Fibroblast of skin of back (primary cell): ENCODE data around the gene TNS2.
A peak's percentile ranks its signal among the peaks of the same experiment; 100 is the strongest.

ENCODE experiments used
- DNase-seq: peaks from one replicate; pipeline ENCODE4 v3.0.0-alpha.2; 2013

TNS2 gene

DNA sequence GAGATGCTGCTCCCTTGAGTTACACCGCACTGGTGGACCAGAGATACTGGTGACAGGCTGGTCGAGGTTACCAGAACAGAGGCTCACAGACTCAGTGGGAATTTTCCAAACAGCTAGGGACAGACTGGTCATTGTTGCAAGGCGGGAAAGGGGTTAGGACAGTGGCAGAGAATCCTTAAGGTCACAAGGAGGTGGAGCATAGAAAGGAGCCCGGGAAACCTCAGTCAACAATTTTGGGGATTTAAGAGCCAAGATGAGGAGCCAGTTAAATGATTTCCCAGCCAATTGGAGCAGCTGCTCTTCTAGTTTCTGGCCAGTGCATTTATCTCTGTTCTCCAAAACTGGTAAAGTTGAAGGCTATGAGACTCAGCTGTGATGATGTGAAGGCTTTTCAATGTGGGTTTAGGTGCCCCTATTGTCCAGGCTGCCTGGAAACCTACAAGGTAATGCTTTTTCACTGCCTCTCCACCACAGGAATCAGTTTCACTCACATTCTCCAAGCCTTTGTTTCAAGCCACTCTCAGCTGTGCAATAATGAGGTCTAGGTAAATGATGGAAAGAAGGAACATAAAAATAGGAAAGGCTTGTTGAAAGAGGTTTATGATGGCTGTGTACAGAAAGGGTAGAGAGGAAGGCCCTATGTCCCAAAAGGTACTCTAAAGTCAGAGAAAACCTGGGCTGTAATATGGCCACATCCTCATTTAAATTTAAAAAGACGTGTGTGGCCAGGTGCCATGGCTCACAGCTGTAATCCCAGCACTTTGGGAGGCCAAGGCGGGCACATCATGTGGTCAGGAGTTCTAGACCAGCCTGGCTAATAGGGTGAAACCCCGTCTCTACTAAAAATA is 7.0 kb upstream of the TNS2 start:
- no peak for DNase-seq

DNA sequence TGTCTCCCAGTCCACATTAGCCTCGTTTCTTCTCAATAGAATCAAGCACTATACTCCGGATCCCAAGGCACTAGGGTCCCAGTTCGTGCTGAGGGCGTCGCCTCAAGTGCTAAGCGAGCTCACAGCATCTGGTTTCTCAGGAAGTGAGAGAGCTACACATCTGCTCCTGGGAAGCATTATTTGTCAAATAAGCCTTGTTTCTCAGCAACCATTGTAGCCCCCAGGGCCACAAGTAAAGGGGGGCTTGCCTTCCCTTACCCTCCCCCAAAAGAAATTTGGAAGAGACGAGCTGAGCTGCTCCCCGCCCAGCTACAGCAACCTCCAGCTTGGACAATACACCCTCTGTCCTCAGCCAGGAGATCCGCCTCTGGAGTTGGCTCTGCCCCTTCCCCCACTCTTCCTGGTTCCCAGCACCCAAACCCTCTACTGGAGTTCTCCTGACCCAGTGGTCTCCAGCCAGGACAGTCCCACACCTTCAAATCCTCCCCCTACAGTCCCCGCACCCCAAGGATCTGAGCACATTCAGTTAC is 5.7 kb upstream of the TNS2 start:
- no peak for DNase-seq

DNA sequence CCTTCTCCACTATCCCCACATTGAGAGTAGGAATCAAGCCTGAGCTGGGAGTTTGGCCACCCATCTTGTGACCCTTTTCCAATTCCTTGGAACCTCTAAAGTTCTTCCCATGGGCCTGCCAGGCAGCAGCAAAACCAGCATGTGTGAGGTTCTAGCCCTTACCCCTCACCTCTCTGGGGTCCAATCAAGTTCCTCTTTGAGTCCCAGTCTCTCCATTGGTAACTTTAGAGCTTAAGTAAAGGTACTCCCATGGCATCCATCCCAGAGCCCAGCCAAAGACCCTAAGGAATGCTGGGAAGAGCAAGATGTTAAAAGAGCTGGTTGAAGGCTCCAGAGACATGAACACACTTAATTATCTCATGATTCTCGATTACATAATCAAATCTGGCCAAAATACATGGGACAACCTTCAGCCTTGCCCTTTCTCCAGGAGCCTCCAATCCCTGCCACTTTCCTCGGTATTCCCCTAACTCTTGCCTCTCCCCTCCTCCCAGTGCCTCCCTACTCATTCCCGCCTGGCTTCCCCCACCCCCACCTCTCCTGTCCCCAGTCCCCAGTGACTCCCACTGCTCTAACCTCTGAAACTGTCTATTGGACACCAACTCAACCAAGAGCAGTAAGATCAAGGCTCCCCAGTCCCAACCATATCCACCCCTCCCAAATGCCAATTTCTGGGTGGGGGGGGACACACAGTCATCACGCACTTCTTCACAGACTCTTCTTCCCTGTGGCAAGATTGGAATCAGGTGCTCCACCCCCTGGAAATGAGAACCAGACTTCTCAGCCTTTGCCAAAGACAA is 4.8 kb upstream of the TNS2 start:
- no peak for DNase-seq

DNA sequence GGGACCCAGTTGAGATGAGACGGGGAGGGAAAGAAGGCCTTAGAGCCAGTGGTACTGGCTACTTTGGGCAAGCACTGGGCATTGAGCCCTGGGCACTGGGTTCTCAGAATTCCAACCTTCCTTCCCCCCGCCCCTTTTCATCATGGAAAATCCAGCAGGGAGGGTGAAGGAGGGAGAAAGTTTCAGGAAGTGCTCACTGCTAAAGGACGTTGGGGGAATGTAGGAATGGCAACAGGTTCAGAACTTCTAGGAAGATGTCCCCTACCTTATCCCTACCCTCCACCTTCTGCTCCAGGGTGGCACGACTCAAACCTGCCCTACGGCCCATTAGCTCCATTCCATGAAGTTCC is 4.2 kb upstream of the TNS2 start:
- no peak for DNase-seq

DNA sequence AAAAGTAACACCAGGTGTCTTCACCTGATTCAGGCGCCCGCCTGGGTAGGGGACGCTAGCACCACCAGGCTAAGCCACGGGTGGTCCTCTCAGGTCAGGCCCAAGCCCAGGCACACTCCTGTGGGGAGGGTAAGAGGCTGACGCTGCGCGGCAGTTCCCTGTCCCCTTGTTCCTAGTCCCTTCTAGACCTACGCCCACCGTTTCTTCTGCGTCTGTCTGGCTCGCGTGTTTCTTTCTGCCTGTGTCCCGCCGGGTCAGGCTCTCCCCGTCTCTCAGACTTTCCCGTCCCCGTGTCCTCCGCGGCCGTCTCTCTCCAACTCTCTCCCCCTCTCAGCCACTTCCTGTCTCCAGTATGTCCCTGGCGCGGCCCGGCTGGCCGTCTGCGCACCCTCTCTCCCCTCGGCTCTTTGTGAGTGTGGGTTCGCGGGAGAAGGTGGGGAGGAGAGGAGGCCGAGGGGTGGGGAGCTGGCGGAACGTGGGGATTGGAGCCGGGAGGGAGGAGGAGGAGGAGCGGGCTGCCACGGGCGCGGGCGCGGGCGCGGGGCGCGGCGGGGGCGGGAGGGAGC is 3.1 kb upstream of the TNS2 start:
- DNase-seq: peak; percentile 94

DNA sequence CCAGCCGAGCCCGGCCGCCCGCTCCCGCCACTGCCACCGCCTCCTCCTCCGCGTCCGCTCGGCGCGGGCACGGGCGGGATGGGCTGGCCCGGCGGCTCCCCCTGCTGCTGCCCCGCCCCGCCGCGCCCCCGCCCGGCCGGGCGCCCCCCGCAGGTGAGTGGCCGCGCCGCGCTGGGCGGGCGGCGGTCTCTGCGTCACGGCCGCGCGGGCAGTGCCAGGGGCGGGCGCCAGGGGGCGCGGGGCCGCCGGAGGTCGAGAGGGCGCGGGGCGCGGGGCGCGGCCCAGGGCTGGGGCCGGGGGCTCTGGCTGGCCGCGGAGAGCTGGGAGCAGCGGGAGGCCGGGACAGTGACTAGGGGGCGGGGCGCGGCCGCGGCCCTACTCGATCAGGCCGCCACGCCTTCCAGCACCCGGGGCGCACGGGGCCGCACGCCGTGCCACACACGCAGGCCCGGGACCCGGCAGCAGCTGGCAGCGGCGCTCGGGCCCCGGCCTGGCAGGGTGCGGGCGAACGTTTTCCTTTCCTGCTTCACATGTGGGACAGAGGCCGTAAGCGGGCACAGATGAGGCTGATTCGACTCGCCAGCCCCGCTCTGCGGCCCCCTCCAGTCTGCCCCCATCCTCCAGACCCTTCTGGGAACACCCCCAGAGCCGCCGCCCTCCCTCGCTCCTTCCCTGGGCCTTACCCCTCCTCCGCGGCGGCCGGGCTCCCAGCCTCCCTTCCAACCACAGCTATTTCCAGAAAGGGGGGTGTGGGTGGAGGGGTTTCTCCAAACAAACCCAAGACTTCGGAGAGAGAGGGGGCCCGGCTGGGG is 2.4 kb upstream of the TNS2 start:
- peak; percentile 91 for DNase-seq

DNA sequence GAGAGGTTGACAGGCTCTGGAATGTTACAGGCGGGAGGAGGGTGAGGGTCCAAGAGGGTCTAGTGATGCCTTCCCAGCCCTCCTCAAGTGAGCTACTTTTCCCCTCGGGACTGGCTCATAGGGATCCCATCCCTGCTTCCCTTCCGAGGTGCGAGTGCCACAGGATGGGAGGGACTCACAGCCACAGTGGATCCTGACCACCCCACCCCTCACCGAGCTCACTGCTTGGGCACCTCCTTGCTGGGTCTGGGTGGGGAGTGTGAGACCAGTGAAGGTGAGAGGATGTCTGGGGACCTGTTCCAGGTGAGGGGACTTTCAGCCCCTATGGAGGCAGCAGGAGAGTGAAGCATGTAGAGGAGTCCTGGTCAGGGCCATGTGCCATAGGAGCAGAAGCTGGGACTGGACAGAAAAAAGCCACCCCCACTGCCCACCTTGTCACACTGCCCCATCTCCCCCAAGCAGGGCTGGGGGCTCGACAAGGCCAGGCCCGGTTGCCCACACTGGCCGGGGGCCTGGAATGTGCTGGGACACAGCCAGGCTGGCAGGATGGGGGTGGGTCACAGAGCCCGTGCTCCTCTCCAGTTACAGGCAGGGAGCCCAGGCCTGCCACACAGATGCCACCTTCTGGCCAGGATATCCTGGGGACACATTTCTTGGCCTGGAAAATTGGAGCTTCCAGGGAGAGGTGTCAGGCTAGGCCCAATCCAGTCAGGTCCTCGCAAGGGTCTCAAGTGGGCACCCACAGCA is 1.7 kb upstream of the TNS2 start:
- peak; percentile 63 for DNase-seq

DNA sequence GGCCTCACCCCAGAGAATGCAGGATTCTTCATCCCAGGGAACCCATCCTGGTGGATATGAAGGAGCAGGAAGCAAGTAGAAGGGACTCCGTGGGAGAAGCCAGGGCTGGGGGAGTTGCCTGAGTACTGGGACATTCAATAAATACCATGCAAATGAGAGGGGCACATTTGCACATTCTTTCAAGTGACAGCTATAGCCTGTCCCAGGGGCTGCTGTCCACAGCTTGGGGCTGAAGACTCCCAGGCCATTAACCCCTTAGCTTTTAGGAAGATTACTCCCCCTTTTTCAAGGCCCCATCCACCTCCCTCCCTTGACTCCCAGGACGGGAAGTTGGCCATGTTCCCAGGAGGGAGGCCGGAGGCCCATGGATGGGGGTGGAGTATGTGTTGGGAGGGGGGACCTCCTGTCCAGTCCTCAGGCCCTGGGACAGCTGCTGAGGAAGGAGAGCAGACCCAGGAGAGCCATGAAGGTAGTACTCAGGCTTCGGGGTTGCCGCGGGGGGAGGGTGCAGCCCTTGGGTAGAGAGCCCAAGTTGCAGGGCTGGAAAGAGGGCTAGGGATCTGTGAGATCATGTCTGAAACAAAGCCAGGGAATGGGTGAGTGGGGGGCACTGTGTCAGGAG is 974 bp upstream of the TNS2 start:
- DNase-seq: peak; percentile 83

DNA sequence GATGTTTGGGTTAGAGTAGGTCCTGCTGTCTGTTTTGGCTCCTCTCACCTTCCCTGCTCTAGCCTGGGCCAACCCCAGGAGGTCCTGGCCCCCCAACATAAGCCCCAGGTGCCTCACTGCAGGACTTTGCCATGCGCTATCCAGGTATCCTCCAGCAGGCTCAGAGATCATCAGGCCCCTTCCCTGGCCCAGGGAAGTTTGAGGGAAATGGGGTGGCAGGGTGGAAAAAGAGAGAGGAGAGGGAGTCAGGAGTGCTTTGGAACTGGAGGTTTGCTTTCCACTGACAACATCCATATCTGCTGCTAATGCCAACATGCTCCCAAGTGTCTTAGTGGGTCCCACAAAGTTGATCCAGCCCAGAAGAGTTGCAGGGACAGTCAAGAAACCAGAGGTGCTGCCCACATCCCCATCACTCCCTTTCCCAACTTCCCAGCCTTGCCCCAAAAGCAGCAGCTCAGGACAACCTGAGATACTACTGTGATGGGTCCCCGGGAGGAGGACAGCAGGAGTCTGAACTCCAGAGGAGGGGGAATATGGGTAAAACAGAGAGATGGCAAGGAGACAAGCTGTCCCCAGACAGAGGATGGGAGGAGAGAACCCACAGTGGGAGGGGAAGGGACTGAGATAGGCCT is 677 bp downstream of the TNS2 start:
- no peak for DNase-seq

DNA sequence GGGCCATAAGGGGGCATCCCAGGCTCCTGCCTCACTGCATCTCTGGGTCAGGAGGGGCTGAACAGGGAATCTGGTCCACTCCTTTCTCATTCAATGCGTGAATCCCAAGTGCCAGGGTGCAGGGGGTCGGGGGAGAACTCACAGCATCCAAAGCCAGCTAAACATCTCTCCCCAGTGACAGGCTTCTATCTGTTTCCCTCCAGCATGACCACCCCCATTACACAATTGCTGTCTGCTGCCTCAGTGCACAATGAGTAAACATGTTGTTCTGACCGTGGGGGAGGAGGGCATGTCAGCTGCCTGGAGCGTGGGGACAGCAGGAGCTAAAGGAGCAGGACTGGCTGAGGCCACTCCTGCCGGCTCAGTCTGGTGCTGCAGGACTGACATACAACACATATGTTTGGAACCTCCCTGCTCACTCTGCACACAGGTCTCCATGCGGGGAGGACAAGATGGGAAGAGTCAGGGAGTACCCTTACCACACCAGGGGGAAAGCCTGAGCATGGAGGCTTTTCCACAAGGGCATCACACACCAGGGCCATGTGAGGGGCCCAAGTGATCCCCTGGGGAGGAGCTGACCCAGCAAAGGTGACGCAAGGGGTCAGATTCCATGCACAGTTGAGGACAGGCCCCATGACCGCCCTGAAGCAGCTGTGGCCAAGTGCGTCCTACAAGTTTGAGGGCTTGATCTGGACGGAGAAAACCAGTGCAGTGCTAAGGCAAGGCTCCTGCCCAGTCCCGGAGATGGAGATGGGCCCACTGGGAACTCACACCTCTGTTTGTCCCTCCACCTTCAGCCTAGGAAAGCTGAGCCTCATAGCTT is 1.4 kb downstream of the TNS2 start:
- peak; percentile 64 for DNase-seq

DNA sequence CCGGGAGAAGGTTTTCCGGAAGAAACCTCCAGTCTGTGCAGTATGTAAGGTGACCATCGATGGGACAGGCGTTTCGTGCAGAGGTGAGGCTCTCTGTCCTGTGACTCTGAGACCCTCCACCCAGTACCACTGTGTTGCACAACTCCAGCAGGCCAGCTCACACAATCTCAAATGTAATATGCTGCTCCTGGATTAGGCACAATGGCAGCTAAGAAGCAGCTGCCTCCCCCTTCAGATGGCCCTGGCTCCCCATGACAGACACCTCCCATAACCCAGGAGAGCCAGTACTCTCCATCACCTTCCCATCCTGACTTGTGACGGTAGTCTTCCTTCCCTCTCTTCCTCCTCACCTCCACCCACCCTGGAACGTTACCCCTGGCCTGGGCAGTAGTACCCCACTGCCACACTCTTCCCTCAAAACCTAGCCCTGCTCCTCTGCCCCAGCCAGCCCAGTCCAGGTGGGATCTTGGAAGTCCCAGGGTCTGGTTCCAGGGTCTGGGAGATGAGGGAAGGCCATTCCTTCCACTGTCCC is 2.1 kb downstream of the TNS2 start:
- DNase-seq: no peak

DNA sequence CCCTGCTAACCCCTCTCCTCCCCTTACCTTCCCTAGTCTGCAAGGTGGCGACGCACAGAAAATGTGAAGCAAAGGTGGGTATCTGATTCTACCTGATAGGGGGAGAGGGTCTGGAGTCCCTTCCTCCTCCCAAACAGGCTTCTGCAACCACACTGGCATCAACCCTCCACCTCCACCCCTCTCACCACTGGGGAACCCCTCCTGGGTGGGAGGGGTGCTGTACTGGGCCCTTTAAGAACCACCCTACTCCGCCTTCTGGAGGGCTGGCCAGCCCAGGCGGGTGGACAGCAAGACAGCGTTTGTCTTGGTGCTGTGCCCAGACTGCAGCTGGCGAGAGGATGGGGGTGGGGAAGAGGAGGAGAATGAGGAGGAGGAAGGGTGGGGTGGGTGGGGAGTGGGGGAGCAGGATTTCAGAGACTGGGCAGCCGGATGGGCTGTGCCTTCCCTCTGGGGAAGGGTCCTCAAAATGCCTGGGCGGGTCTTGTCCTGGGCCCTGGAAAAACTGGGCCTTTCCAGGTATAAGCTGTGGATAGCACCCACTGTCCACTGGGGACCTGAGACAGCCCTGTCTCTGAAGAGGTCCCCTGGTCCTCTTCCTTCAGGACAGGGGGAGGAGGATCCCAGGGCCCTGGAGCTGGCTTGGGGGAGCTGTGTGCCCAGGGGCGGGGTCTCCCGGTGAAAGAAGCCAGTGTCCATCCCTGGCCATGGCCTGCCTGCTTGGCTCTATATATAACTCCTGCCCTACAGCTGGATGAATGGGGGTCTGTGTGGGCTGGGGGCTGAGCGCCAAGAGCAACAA is 2.8 kb downstream of the TNS2 start:
- peak; percentile 82 for DNase-seq

DNA sequence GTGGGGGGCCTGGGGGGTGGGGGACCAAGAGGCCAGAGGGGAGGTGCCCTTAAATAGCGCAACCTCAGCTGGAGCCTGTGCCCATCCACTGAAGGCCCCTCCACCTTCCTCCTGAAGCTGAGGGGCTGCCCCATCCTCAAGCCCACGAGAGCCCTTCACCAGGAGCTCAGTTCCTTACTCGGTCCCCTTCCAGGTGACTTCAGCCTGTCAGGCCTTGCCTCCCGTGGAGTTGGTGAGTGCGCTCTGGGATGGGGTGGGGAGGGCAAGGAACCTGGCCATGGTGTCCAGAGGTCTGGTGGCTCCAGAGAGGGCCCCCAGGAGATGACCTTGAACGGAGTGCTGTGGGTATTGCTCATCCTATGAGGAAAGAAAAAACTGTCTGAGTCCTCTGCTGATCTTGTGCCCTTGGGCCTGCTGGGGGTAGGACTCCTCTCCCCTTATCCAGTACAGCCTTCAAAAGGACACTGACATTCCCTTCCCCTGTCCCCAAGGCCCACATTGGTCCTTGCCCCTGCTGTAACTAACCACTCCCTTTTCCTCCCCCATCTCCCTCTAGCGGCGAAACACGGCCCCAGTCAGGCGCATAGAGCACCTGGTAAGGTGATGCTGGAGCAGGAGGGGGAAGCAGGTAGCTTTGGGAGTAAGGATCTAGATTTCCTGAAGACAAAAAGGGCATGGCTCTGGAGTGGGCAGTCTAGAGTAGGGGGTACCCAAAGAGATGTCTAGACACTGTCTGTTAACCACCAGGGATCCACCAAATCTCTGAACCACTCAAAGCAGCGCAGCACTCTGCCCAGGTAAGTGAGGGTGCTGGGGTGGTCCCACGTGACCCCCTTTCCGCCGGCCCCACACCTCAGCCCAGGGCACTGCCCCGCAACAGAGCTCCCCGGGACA is 3.6 kb downstream of the TNS2 start:
- peak; percentile 42 for DNase-seq

DNA sequence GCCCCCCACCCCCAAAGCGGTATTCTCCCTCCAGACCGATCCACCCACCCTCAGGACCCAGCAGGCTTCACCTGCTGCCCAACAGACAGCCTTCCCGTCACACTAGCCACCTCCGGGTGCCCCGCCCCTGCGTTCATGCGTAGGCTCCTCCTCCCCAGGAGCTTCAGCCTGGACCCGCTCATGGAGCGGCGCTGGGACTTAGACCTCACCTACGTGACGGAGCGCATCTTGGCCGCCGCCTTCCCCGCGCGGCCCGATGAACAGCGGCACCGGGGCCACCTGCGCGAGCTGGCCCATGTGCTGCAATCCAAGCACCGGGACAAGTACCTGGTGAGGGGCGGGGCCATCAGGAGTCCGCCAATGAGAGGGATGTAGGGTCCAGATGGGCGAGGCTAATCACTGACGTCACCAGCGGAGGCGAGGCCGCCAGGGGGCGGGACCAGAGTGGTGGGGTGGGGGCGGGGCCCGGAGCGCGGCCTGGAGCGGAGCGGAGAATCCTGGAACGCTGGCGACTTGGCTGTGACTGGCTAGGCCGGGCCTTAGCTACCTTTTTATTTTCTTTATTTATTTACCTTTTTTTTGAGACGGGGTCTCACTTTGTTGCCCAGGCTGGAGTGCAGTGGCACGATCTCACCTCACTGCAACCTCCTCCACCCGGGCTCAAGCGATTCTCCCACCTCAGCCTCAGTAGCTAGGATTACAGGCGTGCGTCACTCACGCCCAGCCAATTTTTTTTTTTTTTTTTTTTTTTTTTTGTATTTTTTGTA is 4.4 kb downstream of the TNS2 start:
- DNase-seq: peak; percentile 88

DNA sequence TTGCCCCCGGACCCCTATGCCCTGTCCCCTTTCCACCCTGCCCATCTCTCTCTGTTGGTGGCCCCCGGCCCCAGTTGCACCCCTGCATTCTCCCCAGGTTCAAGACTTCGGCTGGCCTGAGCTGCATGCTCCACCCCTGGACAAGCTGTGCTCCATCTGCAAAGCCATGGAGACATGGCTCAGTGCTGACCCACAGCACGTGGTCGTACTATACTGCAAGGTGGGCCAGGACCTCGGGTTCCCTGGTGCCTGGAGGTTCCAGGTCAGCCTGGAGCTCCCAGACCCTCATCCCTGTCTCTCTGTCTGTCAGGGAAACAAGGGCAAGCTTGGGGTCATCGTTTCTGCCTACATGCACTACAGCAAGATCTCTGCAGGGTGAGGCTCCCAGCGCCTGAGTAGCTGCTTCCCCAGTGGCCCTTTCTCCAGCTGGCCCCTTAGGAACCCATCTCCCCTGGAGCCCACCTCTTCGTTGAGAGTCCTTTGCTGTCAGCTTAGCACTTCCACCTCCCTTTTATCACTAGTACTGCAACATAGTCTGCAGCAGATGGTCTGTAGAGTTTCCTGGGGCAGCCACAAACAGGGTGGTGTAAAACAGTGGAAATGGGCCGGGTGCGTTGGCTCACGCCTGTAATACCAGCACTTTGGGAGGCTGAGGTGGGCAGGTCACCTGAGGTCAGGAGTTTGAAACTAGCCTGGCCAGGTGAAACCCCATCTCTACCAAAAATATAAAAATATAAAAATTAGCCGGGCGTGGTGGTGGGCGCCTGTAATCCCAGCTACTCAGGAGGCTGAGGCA is 5.8 kb downstream of the TNS2 start:
- DNase-seq: no peak

DNA sequence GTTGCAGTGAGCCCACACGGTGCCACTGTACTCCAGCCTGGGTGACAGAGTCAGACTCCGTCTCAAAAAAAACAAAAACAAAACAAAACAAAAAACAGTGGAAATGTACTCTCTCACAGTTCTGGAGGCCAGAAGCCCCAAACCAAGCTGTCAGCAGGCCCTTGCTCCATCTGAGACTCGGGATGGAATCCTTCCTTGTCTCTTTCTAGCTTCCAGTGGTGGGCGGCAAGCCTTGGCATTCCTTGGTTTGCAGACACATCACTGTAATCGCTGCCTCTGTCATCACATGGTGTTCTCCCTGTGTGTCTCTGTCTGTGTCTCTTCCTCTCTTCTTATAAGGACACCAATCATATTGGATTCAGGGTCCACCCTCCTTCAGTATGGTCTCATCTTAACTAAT is 6.4 kb downstream of the TNS2 start:
- no peak for DNase-seq
